ENCODE data around the gene ZNF646.

- TF ChIP-seq CTCF (IDR thresholded peaks at IDR 0.05) (no peak), EZH2phosphoT487 (IDR thresholded peaks at IDR 0.05) (no peak)
These were observed 43.4 kb downstream of the ZNF646 start, which contains the start of gene KAT8 for GRCh38 chr16:31117384-31118222.

Data from neural progenitor cell (in vitro differentiated cells).